Stimulated activated CD4-positive, alpha-beta T cell treated with anti-CD3 and anti-CD28 coated beads, Interleukin-15, amount 100 ng/mL, for 24 hours (primary cell): ENCODE results near the gene TANC1.
"Not testable (repeated sequence)": the region's sequence is repeated elsewhere in the genome, so short reads cannot be mapped to it uniquely, and the experiment has no call there.

Experiments
- DNase-seq: peaks from one replicate; pipeline ENCODE4 v3.0.0-alpha.2; 2020

The TANC1 gene

DNA sequence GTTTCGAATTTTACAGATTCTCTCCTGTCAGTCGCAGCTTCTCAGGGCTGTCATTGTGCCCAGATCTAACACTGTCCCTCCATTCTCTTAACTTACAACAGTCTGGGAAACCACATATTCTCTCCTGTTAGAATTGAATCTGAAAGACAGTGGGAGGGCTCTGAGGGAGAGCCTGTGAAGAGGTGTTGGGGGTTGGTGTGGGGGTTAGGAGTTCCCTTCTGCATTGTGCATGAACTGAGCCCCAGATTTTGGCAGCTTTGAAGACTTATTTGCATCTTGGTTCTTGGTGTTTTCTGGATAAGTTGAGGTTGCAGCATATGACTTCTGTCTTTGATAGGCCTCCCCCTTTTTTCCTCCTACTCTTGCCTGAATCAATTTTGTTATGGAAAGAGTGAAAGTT, 64.1 kb downstream of the TANC1 start:
- no peak for DNase-seq

GRCh38 chr2:159034713-159035112, 66.3 kb downstream of the TANC1 start:
- DNase-seq, result no peak

DNA sequence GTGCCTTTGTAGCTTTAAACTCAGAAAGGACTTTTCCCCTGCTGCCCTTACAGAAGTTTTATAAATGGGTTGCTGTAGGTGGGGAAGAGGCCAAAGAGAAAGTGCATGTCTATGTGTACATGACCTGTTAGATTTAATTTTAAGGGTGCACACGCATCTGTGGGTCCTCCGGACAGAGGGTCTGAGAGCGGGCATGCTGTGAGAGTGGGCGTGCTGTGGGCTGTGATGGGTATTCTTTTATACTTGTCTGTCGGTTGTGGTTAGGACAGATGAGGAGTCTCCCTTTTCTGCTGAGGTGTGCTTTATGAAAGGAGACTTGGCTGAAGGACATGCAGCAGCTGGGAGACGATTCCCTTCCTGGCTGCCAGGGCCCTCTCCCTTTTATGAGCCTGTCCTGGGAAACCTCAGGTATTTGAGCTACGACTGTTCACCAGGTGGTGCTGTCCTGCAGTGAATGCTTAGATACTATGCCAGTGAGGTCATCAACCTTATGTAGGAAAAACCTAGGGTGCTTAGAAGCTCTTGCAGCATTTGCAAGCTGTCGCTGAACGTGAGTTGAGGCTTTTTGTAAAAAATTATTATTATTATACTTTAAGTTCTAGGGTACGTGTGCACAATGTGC, 67.5 kb downstream of the TANC1 start:
- no peak for DNase-seq

DNA sequence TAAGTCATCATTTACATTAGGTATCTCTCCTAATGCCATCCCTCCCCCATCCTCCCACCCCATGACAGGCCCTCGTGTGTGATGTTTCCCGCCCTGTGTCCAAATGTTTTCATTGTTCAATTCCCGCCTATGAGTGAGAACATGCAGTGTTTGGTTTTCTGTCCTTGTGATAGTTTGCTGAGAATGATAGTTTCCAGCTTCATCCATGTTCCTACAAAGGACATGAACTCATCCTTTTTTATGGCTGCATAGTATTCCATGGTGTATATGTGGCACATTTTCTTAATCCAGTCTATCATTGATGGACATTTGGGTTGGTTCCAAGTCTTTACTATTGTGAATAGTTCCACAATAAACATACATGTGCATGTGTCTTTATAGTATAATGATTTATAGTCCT, 68.0 kb downstream of the TANC1 start:
- not testable (repeated sequence) for DNase-seq

DNA sequence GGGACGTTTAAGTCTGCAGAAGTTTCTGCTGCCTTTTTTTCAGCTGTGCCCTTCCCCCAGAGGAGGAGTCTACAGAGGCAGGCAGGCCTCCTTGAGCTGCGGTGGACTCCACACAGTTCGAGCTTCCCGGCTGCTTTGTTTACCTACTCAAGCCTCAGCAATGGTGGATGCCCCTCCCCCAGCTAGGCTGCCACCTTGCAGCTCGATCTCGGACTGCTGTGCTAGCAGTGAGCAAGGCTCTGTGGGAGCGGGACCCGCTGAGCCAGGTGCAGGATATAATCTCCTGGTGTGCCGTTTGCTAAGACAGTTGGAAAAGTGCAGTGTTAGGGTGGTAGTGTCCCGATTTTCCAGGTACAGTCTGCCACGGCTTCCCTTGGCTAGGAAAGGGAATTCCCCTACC, 72.9 kb downstream of the TANC1 start:
- DNase-seq, result not testable (repeated sequence)

GRCh38 chr2:159042115-159042850, 73.8 kb downstream of the TANC1 start:
- DNase-seq, result no peak

DNA sequence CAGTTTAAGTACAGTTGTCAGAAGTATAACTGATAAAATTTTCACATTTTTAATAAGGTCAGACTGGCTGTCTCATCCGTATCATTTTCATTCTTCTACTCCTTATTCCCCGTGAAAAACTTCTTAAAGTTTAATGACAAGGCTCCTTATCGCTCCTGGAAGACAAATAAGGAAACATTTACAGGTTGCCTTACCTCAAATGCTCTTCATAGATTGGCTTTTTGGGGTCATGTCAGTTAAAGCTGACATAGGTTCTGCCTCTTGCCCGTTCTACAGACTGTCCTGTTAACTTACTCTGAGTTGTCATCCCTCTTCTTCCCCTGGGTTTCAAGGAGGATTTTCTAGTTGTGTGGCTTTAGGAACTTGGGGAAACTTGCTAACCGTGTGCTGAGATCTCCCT, 75.3 kb downstream of the TANC1 start:
- no peak for DNase-seq

DNA sequence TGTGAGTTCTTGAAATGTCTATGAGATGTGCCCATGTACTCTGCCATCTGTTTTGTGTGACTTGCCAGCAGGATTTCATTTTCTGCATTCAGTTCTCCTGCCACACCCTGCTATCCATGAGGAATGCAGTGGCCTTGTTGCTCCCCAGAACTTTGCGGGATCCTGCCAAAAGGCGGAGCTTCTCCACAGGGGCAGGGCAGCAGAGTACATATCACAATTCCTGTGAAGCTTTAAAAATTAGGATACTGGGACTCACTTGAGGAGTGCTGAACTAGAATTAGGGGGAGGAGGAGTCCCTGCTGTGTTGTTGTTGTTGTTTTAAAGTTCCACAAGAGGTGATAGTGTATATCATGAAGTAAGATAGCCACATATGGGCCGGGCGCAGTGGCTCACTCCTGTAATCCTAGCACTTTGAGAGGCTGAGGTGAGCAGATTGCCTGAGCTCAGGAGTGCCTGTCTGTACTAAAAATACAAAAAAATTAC, 76.4 kb downstream of the TANC1 start:
- DNase-seq, result no peak

DNA sequence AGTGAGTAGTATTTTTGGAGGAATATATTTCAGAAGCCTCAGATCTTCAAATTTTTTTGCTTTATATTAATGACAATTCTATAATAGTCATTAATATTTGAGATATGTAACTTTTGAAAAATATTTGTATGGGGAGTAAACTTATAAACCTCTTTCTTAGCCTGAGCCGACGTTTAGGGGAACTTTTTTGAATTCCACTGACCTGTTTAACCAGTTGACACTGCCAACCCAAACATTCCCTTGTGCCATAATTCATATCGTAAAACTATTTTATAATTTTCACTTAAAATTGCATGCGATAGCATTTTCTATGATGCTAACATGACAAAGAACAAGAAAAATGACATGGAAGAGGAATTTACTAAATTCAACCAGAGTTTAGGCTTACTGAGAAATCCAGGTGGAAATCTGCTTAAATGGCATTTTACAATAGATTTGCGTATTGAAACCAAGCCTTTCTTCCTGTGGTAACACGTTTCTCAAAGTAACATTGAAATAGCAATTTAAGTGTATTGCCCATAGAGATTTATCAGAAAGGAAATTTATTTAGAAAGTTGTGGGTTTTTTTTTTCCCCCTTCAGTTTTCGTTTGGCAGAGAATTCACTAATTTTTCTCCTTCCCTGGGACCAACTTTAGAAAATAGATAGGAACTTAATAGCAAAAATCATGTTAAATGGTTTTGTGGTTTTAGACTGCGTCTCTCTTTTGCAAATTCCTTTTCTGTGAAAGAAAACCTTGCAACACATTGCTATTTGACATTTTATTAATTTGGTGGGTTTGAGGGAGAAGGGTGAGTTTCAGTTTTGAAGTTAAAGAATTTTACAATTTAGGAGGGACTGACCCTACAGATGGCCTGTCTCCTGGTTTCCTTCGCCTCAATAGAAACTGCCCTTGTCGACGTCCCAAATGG, 77.4 kb downstream of the TANC1 start:
- no peak for DNase-seq

- no peak for DNase-seq
Measured at GRCh38 chr2:159046966-159047365, 78.5 kb downstream of the TANC1 start.

GRCh38 chr2:159050426-159050825, 82.0 kb downstream of the TANC1 start:
- DNase-seq, result no peak

DNA sequence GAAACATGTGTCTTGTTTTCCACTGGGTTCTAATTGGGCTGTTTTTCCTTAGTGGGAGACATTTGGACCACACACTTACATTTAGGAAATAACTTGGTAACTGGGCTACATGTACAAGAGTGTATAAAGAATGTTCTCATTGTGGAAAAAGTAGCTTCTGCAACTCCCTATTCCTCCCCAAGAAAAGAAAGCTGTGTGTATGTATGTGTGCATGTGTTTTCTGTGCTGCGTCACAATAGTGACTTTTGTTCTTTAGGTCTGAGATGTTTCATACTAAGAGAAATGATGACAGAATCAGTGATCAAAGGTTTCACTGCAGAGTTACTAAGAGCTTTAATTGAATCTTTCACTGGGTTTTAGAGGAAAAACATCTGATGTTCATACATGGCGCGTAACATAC, 82.7 kb downstream of the TANC1 start:
- no peak for DNase-seq

GRCh38 chr2:159051661-159052060, 83.2 kb downstream of the TANC1 start:
- no peak for DNase-seq

- no peak for DNase-seq
Measured at GRCh38 chr2:159052157-159052601, 83.7 kb downstream of the TANC1 start.

GRCh38 chr2:159053161-159054031, 85.0 kb downstream of the TANC1 start:
- DNase-seq, result no peak

GRCh38 chr2:159054032-159054334, 85.5 kb downstream of the TANC1 start:
- DNase-seq, result no peak

- no peak for DNase-seq
Measured at GRCh38 chr2:159054985-159055384, 86.5 kb downstream of the TANC1 start.

DNA sequence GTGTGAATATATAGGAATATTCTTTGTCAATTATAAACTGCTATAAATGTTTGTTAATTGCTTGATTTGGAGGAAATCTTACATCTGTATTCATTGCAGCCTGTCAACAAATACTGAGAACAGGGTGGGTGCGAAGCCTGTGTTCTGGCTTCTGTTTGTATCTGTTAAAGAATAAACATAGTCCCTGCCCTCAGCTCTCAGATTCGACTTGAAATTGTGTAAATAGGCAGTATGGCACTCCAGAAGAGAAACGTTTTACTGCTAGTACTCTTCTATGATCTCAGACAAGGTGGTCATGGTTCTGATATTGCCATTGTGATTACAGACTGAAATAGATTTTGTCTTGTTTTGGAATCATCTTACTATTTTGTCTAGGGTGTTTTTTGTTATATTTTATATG, 92.1 kb downstream of the TANC1 start:
- no peak for DNase-seq

- DNase-seq, result no peak
Measured at GRCh38 chr2:159063677-159064076, 95.2 kb downstream of the TANC1 start.

GRCh38 chr2:159064446-159065301, 96.2 kb downstream of the TANC1 start:
- DNase-seq, result no peak

DNA sequence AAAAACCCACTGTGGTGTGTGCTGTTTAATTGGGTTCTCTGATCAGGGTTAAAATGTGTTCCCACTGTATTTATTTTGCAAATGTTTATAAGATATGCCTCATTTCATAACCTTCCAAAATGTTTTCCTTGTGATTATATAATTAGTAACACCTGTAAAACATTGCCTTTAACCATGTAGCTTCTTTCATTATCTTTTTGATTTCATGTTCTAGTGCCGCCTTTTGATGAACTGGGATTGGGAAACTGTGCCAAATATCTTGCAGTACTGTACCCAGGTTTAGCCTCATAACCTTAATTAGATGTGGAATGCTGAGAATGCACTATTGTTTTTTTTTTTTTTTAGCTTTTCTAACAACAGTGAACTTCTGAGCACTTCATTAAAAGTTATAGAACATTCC, 96.9 kb downstream of the TANC1 start:
- DNase-seq, result no peak

DNA sequence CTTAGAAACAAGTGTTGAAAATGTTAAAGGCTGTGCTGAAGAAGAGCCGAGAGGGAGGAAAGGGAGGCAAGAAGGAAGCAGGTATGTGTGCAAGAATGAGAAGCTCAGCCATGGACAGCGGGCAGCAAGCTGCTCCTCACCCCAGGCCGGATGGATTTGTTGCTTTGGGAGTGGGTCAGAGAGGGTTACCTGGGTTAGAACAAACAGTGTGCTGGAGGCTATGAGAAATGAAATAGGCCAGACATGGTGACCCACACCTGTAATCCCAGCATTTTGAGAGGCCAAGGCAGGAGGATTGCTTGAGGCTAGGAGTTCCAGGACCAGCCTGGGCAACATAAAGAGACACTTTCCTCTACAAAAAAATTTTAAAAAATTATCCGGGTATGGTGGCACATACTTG, 97.5 kb downstream of the TANC1 start:
- DNase-seq, result no peak
